ENCODE results near the gene TCF4.

TCF4 gene

DNA sequence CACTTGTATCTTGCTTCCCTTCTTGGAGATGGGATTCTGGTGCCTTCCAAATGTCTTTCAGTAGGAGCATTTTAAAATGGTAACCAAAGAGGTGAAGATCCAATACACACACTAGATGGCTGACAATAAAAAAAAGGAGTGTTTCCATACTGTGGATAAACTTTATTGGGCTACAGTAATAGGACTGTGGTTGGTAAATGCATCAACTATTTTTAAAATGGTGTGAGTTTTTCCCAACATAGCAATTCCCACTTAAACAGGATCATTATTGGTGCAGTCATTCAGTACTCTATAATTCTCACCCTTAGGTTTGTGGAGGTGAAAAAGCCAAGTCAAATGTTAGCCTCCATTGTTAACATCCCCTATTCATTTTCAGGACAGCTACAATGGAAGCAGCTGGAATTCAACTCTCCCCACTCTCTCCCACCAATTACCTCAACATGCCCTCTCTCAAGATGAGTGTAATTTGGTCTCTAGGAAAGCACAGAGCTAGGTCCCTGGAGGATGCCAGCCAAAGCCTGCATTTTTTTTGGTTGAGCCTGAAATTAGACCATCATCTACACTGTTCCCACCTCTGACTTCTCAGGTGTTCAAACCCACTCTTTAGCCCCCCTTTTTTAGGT, 273.3 kb downstream of the TCF4 start:
- DNase-seq: peak; percentile 28

- no peak for DNase-seq
Measured at GRCh38 chr18:55314031-55314430, 274.0 kb downstream of the TCF4 start.

GRCh38 chr18:55310863-55311262, 277.1 kb downstream of the TCF4 start:
- no peak for DNase-seq

DNA sequence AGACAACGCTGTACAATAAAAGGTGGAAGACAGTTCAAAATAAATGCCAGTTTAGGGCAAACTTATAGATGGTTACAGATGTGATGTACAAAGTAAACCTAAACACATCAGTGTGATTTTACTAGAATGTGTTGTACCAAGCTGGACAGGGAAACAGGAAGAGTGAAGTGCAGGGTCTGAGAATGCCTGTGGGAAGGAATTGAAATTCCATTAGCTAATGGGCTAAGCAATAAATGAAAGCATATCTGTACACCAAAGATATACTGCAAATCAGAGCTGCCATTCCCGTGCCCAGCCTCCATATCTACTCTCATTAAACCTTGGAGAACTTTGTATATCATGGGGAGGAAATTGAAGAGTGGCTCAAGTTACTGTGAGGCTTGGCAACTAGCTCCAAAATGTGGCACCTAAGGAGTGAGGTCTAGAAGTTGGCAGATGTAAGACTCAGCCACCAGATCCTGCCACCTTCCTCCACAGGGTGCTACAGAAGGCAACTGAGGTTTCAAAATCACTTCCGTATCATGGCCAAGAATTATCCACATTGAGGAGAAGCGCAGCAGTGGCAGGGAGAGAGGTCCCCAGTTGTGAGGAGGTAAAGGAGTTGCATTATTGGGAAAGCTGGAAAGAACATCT, 277.8 kb downstream of the TCF4 start:
- no peak for DNase-seq

GRCh38 chr18:55309249-55309648, 278.7 kb downstream of the TCF4 start:
- DNase-seq: no peak

- DNase-seq: no peak
Measured at GRCh38 chr18:55307505-55307904, 280.5 kb downstream of the TCF4 start.

DNA sequence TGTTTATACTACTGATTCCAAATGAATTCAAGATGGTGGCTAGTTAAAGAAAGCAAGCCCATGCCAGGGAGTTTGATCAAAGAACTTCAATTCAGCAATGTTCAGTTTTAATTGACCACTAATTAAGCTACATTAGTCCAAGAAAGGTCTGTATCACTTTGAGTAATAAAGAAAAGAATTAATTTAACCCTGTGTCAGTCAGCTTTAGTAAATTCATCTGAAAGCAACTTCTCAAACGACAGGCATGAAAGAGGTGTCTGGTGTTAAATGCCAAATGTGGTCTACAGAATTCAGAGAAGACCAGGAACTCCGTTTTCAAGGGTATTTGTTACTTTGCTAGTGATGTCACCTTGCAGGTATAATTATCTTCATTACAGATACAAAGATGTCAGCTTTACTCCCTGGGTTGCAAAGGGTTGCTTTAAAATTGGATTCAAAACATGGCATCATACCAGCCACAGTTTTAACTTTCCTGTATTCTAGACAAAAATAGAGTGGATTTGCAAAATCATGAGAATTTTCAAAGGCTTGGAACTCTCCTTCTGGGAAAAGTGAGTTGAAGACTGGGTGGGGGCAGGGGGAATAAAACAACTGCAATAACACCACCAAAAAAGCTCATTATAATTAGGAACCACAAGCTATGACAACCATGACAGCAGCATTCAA, 281.5 kb downstream of the TCF4 start:
- no peak for DNase-seq

- no peak for DNase-seq
Measured at GRCh38 chr18:55302167-55302833, 285.7 kb downstream of the TCF4 start.

DNA sequence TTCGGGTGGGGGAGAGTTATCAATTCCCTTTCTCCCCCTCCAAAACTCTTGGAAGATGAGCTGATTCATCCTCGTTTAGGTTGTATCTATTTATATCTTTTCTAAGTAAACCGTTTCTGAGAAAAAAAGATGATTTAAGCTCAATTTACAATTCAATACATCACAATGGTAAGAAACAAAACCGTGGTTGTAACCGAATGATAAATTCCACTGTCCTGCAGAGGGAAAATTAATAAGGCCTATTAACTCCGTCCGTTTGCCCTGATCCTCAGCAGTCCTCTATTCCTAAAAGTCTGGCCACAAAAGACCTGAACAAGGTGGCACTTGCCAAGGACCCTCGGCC, 286.2 kb downstream of the TCF4 start:
- no peak for DNase-seq

GRCh38 chr18:55300936-55301531, 287.0 kb downstream of the TCF4 start:
- no peak for DNase-seq

GRCh38 chr18:55300421-55300935, 287.5 kb downstream of the TCF4 start:
- DNase-seq: no peak

DNA sequence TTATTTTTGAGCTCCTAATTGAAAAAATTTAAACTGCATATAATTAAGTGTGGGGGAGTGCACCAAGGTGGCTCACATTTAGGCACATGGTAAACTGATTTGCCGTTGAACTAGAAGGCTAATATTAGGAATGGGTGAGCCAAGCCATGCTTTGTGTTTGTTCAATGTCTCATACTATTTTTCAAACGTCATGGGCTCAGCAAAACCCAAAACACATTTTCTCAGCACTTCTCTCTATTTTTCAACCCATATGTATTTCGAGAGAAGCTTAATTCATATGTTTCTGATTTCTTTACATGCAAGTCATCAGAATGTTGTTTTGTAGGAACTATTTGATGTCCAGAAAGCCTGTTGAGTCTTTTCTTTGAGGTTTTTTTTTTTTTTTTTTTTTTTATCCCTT, 291.2 kb downstream of the TCF4 start:
- no peak for DNase-seq

DNA sequence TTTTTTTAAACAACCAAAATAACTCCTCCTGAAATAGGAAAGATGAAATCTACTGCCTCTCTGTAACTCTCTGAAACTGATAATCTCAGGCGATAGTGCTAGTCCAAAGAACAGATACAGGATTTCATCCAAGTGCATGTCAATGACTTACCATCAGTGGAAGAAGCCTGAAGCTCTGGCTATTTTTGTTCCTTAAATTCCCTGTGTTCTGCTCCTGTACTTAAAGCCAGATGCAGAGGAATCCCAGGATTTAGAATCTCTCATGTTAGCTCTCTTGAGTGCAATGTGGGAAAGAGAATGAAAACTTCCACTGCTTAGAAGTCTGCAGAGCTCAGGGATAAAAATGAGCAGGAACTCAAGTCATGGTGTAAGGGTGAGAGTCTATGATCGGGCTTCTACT, 291.9 kb downstream of the TCF4 start:
- no peak for DNase-seq

DNA sequence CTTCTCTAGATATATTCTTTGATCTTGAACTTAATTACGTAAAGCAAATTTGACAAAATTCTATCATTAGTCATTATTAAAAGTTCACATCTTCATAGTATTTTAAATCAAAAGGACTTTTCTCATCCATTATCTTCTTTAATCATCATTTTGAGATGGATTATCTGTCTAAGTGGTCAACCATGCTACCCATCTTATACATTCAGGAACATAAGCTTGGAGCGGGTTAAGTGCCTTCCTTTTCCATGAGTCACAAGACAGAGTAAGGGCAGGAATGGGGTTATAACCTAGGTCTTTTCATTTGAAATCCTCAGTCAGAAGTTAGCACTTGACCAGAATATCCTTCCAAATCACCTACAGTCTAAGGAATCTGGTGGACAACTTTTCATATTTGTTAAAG, 297.1 kb downstream of the TCF4 start:
- DNase-seq: no peak

DNA sequence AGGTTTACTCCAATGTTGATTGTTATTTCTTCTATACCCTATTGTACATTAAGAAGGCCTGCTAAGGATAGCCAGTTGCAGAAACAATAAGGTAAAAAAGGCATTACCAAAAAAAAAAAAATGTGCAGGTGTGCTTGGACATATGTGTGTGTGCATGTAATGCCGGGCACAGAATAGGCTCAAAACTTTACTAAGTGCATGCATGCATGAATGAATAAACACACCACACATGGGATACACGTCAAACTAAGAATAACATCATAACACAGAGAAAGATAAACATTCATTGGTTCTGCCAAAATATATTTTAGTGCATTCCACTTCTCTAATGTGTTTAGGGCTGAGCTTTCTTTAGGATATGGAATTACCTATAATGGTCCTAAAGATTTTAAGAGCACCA, 298.2 kb downstream of the TCF4 start:
- no peak for DNase-seq

GRCh38 chr18:55289048-55289447, 298.9 kb downstream of the TCF4 start:
- no peak for DNase-seq

GRCh38 chr18:55287935-55288868, 299.8 kb downstream of the TCF4 start:
- no peak for DNase-seq

- DNase-seq: no peak
Measured at GRCh38 chr18:55287149-55287806, 300.7 kb downstream of the TCF4 start.

DNA sequence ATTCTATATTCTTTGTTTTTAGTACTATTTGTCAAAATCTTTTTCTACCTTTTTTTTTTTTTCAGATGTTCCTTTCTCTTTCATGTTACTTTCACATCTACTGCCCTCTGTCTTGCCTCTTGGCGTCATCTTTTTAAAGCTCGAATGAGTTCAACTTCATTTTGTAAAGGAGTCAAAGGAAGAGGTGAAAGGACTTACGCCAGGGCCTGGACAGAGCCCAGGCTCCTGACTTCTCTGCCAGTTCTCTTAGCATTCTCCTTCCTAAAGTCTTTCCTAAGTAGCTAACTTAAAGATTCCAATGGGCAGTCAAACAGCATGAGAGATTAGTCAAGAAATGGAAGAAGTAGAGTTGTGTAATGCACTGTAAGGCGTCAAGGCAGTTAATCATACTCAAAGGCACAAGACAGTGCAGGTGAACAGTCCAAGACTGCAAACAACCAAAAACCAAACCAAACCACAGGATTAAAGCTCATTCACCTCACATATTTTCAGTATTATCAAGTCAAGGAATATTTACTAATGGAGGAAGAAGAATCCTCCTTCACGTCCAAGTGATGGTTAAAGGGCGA, 301.7 kb downstream of the TCF4 start:
- DNase-seq: no peak

GRCh38 chr18:55284614-55285013, 303.4 kb downstream of the TCF4 start:
- DNase-seq: no peak

DNA sequence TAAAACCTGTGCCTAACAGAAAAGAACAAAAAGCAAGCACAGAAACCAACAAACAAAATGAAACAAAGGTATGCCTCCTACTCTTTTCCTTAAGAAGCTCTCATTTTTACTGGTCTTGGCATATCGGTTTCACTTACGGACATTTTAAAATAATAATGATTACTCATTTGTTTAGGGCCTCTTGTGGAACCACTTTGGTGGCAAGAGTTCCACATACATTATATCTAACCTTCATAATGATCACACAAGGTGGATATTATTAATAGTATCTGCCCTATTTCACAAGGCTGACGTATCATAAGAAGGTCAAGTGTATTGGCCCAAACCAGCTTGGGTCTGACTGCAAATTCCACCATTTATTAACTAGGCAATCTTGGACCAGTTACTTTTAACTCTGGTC, 304.7 kb downstream of the TCF4 start:
- DNase-seq: no peak

Data from COR-L47 (cell line).